ENCODE data around the gene SH3BGRL. TPM values are rescaled to one million over a fixed set of nuclear protein-coding genes. Genes with fewer than 3 reads are reported as not detected.

Gene SH3BGRL
- total RNA-seq, 4 donors from 2014 or later = 95.9 to 151 (median 113) TPM

GRCh38 chrX:81238166-81238565 lies 36.3 kb downstream of the SH3BGRL start:
- H3K4me3 ChIP-seq = no peak overlapping the region
- H3K27me3 ChIP-seq = no peaks in the 10 kb centered on the region
- 65% methylated on average over 4 of the region's 4 CpGs; no CpG with 5 or more reads in 1 of the 2 donors for WGBS, 2 donors
- no peak for DNase-seq (ENCODE audit: low spot score in 2 of 2)
- H3K9me3 ChIP-seq = no peaks in the 10 kb centered on the region
- TF ChIP-seq POLR2A (IDR thresholded peaks at IDR 0.05) (no peak), EP300 (IDR thresholded peaks at IDR 0.05) (no peak), CTCF (IDR thresholded peaks at IDR 0.05) (no peak)
- no peaks in the 10 kb centered on the region for H3K4me1 ChIP-seq
- H3K36me3 ChIP-seq = peaks cover 0 to 19% (median 0%) of the 10 kb centered on the region in 3 donors
- H3K27ac ChIP-seq = no peak overlapping the region

GRCh38 chrX:81240701-81241331 lies 38.9 kb downstream of the SH3BGRL start:
- H3K36me3 ChIP-seq = peaks cover 0 to 19% (median 0%) of the 10 kb centered on the region in 3 donors
- TF ChIP-seq EP300 (IDR thresholded peaks at IDR 0.05) (no peak), POLR2A (IDR thresholded peaks at IDR 0.05) (no peak), CTCF (IDR thresholded peaks at IDR 0.05) (no peak)
- 79 to 100% methylated on average over 2 to 4 of the region's 4 CpGs for WGBS, 2 donors
- H3K4me3 ChIP-seq = no peak overlapping the region
- H3K27me3 ChIP-seq = no peaks in the 10 kb centered on the region
- DNase-seq (ENCODE audit: low spot score in 2 of 2) = no peak
- no peak overlapping the region for H3K27ac ChIP-seq
- H3K4me1 ChIP-seq = no peaks in the 10 kb centered on the region
- no peaks in the 10 kb centered on the region for H3K9me3 ChIP-seq

- no peaks in the 10 kb centered on the region for H3K4me1 ChIP-seq
- 85 to 100% methylated on average over 1 to 7 of the region's 7 CpGs for WGBS, 2 donors
- H3K9me3 ChIP-seq = no peaks in the 10 kb centered on the region
- H3K36me3 ChIP-seq = peaks cover 0 to 19% (median 0%) of the 10 kb centered on the region in 3 donors
- TF ChIP-seq CTCF (IDR thresholded peaks at IDR 0.05) = no peak
- DNase-seq (ENCODE audit: low spot score in 2 of 2) = no peak
- H3K27ac ChIP-seq = no peak overlapping the region
- no peaks in the 10 kb centered on the region for H3K27me3 ChIP-seq
- H3K4me3 ChIP-seq = no peak overlapping the region
Observed at GRCh38 chrX:81241753-81242152, 39.9 kb downstream of the SH3BGRL start.

- TF ChIP-seq POLR2A (IDR thresholded peaks at IDR 0.05) (no peak), EP300 (IDR thresholded peaks at IDR 0.05) (no peak), CTCF (IDR thresholded peaks at IDR 0.05) (no peak)
- H3K27ac ChIP-seq = peak overlapping the region in 2 of 4 donors; percentile 7 to 23
- no peaks in the 10 kb centered on the region for H3K9me3 ChIP-seq
- H3K27me3 ChIP-seq = no peaks in the 10 kb centered on the region
- WGBS, 2 donors = 35 to 39% methylated on average over 2 of the region's 2 CpGs
- no peak for DNase-seq (ENCODE audit: low spot score in 2 of 2)
- no peak overlapping the region for H3K4me3 ChIP-seq
- H3K4me1 ChIP-seq = peaks cover 0 to 13% (median 0%) of the 10 kb centered on the region in 4 donors
- no peaks in the 10 kb centered on the region for H3K36me3 ChIP-seq
Observed at GRCh38 chrX:81255876-81256275, 54.0 kb downstream of the SH3BGRL start.

GRCh38 chrX:81257817-81258216 lies 55.9 kb downstream of the SH3BGRL start:
- TF ChIP-seq EP300 (IDR thresholded peaks at IDR 0.05) = no peak
- TF ChIP-seq CTCF (IDR thresholded peaks at IDR 0.05) = no peak
- no peak for TF ChIP-seq POLR2A (IDR thresholded peaks at IDR 0.05)
- Histone ChIP-seq H3K4me3 (no peak overlapping the region), H3K9me3 (no peaks in the 10 kb centered on the region), H3K27me3 (no peaks in the 10 kb centered on the region), H3K36me3 (no peaks in the 10 kb centered on the region), H3K4me1 (peaks cover 0 to 14% (median 0%) of the 10 kb centered on the region in 4 donors), H3K27ac (no peak overlapping the region)
- no peak for DNase-seq (ENCODE audit: low spot score in 2 of 2)
